NCI-H187 (cell line): ENCODE measurements around the gene GABBR1.
A peak's percentile ranks its signal among the peaks of the same experiment; 100 is the strongest.
"Not testable (repeated sequence)": the region's sequence is repeated elsewhere in the genome, so short reads cannot be mapped to it uniquely, and the experiment has no call there.

Experiments
- DNase-seq, 2 experiments: peaks; one replicate each; lab custom pipeline; 2025; lab: John Stamatoyannopoulos, UW

The GABBR1 gene

DNA sequence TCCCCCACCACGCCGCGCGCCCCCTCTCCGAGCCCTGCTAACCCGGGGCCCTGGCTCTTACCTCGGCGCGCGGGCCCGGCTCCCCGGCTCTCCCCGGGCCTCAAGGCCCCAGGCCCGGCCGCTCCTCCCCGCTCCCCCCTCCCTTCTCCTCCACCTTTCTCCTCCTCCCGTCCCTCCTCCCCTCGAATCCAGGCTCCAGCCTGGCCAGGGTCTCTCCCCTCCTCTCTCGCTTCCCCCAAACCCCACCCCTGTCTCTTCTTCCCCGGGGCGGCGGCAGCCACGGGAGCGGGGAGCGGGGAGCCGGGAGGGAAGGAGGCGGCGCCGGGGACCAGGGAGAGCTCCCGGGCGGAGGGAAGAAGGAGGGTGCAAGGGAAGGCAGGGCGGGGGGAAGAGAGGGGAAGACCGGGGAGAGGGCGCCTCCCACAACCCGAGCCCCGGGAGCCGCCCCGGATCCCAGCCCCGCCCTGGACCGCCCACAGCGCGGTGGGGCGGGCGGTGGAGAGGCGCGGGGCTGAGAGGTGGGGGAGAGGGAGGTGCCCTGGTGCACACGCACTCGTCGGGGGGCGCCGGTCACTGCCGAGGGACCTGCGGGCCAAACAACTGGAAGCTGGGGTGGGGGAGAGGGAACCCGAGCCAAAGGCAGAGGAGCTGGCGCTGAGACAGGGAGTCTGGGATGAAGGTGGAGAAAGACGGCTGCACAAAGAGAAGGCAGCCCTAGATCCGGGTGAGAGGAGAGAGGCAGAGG, at the start of gene GABBR1:
Gene GABBR1, minus strand, starts transcription at position 395 of the 745 bp plus-strand sequence. CDS start 798 bp downstream, outside the sequence.
- peak; percentile 25 to 67 for DNase-seq

DNA sequence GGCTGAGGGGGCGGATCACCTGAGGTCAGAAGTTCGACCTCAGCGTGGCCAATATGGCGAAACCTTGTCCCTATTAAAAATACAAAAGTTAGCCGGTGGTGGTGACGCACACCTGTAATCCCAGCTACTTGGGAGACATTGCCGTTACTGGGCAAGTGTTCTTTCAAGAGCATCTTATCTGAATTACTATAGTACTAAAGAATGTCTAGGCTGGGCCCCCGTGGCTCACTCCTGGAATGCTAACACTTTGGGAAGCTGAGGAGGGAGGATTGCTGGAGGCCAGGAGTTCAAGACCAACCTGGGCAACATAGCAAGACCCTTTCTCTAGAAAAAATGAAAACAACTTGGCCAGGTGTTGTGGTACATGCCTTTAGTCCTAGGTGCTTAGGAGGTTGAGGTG, 48.8 kb upstream of the GABBR1 start:
- DNase-seq = no peak

- DNase-seq = no peak
Observed at GRCh38 chr6:29680904-29681303, 47.9 kb upstream of the GABBR1 start, which contains the start of gene ZFP57. Gene ZFP57 (minus strand): TSS chr6:29681152. CDS start chr6:29677003, 4,149 bp downstream.

DNA sequence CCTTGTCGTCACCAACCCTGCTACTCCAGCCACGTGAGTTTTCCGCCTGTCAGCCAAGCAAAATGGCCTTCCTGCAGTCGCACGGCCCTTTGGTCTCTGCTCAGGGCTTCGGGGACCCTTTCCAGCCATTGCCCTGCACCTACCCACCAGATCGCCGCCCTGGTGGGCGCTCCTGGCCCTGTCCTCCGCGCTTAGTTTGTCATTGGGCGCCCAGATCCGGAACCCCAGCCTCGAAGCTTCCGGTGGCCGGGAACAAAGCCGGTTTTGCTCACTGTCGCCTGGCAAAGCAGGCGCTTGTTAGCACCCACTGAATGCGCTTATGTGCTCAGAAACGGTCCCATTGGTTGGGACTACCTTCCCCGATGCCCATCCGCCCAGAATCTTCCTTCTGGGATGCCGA, 47.4 kb upstream of the GABBR1 start:
- no peak for DNase-seq

GRCh38 chr6:29679962-29680361, 47.0 kb upstream of the GABBR1 start:
- DNase-seq = no peak

- no peak for DNase-seq
Observed at GRCh38 chr6:29678114-29678513, 45.1 kb upstream of the GABBR1 start.

DNA sequence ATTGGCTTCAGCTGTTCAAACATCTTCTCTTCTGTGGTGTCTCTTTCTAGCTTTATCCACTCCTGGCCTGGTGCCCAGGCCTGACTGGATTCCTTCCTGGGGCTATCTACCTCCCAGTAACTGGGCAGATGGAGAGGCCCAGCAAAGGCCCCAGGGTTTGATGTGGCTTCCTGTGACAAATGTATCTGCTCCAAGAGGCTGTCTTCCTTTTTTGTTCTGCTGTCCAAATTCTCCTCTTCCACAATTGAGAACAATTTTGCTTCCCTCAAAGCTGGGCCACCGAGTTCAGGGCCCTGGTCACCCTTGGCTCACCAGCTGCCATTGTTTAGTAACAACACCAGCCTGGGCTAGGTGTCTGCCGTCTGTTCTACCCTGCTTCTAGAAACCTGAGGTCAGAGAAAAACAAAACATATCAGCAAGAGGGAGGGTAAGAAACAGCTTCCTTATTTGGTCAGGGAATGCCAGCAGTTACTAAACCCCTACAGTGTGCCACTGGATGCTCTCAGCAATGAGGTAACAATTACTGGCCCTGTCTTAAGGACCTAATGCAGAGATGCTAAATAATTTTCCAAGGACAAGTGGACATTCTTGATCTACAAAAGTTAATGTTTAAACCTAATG, 44.1 kb upstream of the GABBR1 start:
- no peak for DNase-seq

DNA sequence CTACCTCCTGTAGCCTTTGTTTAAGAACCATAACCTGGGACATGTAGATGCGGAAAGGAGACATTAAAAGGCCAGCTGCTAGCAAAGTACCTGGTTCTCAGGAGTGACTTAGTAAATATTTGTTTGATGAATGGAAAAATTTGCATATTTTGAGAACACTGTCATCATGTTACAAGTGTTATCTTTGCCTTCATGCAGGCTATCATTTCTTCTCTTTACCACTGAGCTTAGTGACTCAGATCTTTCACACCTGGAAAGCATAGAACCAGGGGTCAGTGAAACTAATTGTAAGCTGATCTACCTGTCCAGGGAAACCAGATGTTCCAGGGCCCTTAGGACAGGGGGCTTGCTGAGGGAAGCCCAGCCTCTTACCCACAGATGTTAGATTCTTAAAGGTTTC, 42.6 kb upstream of the GABBR1 start:
- DNase-seq = no peak

GRCh38 chr6:29674008-29674407, 41.0 kb upstream of the GABBR1 start:
- DNase-seq = no peak

DNA sequence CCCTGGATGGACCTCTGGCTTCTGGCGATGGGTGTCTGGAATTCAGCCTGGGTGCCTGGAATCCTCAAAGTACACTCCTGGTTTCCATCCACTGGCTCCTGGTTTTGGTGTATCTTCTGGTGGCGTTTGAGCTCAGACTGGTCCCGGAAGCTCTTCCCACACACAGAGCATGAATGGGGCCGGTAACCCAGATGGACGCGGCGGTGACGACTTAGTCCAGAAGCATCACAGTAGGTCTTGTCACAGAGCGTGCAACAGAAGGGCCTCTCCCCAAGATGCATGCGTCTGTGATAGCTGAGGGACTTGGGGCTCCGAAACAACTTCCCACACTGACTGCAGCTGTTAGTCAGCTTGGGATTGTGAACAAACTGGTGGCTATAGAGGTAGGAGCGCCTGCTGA, 40.2 kb upstream of the GABBR1 start:
- DNase-seq = no peak

GRCh38 chr6:29672116-29672515, 39.1 kb upstream of the GABBR1 start:
- not testable (repeated sequence) for DNase-seq

- no peak for DNase-seq
Observed at GRCh38 chr6:29671026-29671425, 38.0 kb upstream of the GABBR1 start.

GRCh38 chr6:29667158-29667557, 34.2 kb upstream of the GABBR1 start:
- DNase-seq = no peak

GRCh38 chr6:29666826-29667130, 33.8 kb upstream of the GABBR1 start:
- DNase-seq = no peak

- no peak for DNase-seq
Observed at GRCh38 chr6:29665942-29666825, 33.2 kb upstream of the GABBR1 start.

DNA sequence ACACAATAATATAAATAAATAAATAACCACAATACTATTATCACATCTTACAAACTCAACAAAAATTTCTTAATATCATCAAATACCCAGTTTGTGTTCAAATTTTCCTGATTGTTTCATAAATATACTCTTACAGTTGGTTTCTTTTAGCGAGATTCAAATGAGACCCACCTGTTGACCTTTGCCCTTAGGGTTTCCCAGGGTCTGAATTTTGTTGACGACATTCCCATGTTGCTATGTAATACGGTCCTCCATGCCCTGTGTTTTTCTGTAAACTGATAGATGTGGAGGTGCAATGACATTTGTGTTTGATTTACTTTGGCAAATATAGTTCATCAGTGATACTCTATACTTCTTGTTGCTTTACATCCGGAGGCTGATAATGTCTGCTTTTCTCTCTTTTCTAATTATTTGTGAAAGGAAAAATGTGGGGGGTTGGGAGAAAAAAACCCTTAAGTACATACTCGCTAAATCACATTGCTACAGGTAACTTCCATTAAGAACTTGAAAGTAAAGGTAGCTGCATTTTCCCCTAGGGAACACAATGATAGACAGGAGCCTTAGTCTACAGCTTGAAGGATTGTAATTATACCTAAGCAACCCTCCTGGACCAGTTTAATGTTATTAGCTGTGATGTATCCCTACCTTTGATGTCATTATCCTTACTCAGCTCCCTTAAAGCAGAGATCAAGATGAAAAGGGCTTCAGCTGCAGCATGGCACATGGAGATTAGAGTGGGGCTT, 30.5 kb upstream of the GABBR1 start:
- no peak for DNase-seq

DNA sequence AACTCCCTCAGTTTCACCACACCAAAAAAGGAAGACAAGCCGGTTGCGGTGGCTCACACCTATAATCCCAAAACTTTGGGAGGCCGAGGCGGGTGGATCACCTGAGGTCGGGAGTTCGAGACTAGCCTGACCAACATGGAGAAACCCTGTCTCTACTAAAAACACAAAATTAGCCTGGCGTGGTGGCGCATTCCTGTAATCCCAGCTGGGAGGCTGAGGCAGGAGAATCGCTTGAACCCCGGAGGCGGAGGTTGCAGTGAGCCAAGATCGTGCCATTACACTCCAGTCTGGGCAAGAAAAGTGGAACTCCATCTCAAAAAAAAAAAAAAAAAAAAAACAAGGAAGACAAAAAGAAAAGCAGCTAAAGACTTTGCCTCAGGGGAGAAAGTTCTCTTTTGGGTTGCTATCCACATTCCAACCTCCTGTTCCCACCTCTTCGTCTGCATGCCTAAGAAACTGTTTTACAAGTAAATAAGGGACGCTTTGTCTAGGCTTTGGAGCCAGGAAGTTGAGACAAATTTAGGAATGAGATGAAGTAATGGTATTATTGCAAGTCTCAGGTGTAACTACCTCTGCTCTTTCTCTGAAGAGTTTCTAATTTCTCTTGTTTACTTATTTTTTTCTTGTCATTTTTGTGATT, 28.6 kb upstream of the GABBR1 start:
- not testable (repeated sequence) for DNase-seq

DNA sequence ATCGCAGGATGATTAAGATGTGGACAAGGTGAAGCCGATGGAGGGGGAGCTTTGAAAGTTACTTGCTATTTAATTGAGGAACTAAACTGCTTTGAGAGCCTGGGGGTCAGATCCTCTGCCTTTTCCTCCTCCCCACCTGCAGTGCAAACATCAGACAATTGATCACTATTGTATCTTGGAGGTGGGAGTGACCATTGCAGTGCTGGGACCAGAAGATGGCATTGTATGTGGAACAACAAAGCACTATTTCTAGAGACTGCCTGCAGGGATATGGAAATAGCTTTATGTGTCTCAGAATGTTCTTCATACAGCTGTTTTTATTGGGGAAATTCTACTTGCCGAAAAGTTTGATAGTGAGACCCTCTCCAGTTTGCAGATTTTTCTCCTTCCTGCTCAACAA, 28.1 kb upstream of the GABBR1 start:
- no peak for DNase-seq

DNA sequence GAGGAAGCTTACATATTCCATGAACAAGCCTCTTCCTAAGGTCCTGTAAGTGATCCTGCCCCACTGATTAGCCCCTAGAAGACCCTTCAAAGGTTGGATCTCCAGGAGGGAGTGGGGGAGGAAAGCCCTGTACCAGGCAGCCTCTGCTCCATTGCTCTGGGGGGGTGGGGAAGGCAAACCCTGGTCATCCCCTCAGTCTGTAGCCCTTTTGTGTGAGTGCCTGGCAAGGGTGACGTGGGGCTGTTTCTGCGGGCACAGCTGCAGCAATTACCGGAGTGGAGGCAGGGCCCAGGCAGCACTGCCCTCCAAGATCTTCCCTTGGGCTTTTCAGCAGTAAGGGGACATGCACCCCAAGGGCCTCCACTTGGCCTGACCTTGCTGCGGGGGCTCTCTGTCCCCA, 23.8 kb upstream of the GABBR1 start, which contains the start of gene MOG:
Gene MOG, plus strand, starts transcription at position 295 of the 400 bp plus-strand sequence. CDS start 118 bp downstream, outside the sequence.
- DNase-seq = no peak

GRCh38 chr6:29656157-29656556, 23.2 kb upstream of the GABBR1 start:
- DNase-seq = no peak

DNA sequence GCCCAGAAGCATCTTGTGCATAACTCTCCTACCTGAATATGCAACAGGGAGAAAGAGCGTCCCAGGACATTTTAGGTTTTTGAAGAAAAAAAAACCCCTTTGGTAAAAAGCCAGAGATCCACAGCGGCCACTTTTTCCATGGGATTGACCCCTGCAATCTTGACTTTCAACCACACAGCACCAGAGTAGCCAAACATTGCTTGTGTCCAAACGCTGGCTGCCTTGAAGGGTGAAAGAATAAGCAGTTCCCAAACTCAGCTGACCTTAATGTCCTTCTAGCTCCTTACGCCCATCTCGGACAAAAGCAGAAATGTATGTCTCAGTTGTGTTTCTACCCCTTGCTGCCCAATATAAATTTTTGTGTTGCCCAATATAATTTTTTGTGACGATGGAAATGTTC, 22.7 kb upstream of the GABBR1 start:
- no peak for DNase-seq
